Uterus (tissue), 4 donors: Measurements from ENCODE around the gene SFXN3. TPM values are rescaled to one million over a fixed set of nuclear protein-coding genes. Genes with fewer than 3 reads are reported as not detected.
A peak's percentile ranks its signal among the peaks of the same experiment; 100 is the strongest.

Experiments
- DNase-seq, 2 donors: peaks; one replicate each; pipeline ENCODE4 v3.0.0-alpha.2; 2019 to 2020
- H3K27ac ChIP-seq, 2 donors: fragments of 200-600 bp; sonication (generic); 1 replicate in 1 of 2; 2 replicates in 1 of 2; pipeline ENCODE4 v1.5.1; 2016 to 2018
- H3K27me3 ChIP-seq, 2 donors: fragments of 200-600 bp; sonication (generic); one replicate each; pipeline ENCODE4 v1.5.1; 2018 to 2019; ENCODE audit warnings: control low read depth in 1 of 2
- H3K36me3 ChIP-seq, 2 donors: fragments of 200-600 bp; sonication (generic); one replicate each; pipeline ENCODE4 v1.5.1; 2019; ENCODE audit warnings: control low read depth in 1 of 2
- H3K4me1 ChIP-seq, 2 donors: fragments of 200-600 bp; sonication (generic); one replicate each; pipeline ENCODE4 v1.5.1; 2018 to 2019; ENCODE audit warnings: control low read depth in 1 of 2
- H3K4me3 ChIP-seq, 2 donors: fragments of 200-600 bp; sonication (generic); 1 replicate in 1 of 2; 2 replicates in 1 of 2; pipeline ENCODE4 v1.5.1; 2018 to 2019; ENCODE audit warnings: mild to moderate bottlenecking in 1 of 2
- H3K9me3 ChIP-seq, 2 donors: fragments of 200-600 bp; sonication (generic); one replicate each; pipeline ENCODE4 v1.5.1; 2019; ENCODE audit warnings: control low read depth in 1 of 2
- POLR2A ChIP-seq, 2 donors: fragments of 450-650 bp; IDR thresholded peaks; one replicate each; pipeline ENCODE4 v1.6.1; 2016; ENCODE audit warnings: antibody characterized with exemption in 2 of 2, mild to moderate bottlenecking in 1 of 2, moderate library complexity in 1 of 2
- intact Hi-C: fragments of 100-400 bp; cut with DNase I; formaldehyde crosslinking; loops from one replicate; pipeline ENCODE4 v1.15.1; 2023; ENCODE audit warnings: low total_unique reads
- total RNA-seq, 4 donors: library from RNA; depleted of rRNA in 3 of 4; stranded (reverse); fragments of >200 nt in 3 of 4; gene quantifications; one replicate each; pipeline versions ENCODE4 v1.1.0 to v1.2.4, GENCODE V29; 2014 to 2023
- TF ChIP-seq, protein P1 (sequence below), 4 experiments: fragments of 200-600 bp in 2 of 4; fragments of 450-650 bp in 2 of 4; sonication (generic) in 2 of 4; IDR thresholded peaks; one replicate each; pipeline ENCODE4 v1.5.1; 2016 to 2019; ENCODE audit warnings: antibody characterized with exemption in 4 of 4, mild to moderate bottlenecking in 2 of 4, moderate library complexity in 1 of 4
- donor health status: DM: yes; HTN: yes; CAD: no.

Gene SFXN3
- total RNA-seq, 4 donors from 2014 or later, result 34.6 to 161 (median 58.1) TPM

DNA sequence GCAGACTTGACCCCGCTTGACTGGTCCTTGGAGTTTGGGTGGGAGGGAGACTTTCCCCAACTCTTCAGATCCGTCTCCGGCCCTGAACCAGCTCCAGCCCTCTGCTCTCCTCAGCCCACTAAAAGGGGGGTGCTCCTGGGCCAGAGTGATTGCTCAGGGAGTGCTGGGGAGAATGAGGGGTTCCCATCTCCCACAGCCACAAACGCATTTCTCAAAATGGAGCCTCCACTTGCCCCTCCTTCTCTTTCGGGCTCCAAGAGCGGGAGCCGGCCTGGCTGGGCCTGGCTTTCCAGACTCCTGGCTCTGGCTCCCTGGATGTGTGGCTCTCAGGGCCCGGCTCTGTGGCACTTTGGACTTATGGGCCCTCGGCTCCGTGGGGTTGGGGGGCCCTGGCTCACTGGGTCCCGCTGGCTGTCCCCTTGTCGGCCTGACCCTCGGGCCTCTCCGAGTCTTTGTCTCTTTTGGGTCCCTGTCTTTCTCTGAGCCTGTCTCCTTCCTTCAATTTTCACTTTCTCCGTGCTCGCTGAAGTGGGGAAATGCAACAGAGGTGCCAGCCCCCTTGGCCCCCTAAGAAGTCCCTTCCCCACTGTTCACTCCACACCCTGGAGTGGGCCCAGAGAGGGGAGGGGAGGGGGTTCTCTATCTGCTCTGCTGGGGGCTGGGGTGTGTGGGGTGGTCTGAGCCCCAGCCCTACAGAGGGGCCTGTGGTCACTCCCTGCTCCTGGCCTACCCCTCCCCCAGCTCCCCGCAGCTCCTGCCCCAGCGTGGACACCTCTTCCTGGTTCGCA, 30.7 kb upstream of the SFXN3 start:
- Histone ChIP-seq H3K9me3 (no peaks in the 10 kb centered on the region), H3K4me1 (peaks cover 0 to 11% of the 10 kb centered on the region in 2 donors), H3K36me3 (no peaks in the 10 kb centered on the region), H3K27ac (peak overlapping the region; percentile 100), H3K27me3 (no peaks in the 10 kb centered on the region), H3K4me3 (peak overlapping the region; percentile 88 to 93)
- DNase-seq, result peak in 1 of 2 donors; percentile 40
- intact Hi-C loops, result no loop called here
- TF ChIP-seq, protein P1, sequence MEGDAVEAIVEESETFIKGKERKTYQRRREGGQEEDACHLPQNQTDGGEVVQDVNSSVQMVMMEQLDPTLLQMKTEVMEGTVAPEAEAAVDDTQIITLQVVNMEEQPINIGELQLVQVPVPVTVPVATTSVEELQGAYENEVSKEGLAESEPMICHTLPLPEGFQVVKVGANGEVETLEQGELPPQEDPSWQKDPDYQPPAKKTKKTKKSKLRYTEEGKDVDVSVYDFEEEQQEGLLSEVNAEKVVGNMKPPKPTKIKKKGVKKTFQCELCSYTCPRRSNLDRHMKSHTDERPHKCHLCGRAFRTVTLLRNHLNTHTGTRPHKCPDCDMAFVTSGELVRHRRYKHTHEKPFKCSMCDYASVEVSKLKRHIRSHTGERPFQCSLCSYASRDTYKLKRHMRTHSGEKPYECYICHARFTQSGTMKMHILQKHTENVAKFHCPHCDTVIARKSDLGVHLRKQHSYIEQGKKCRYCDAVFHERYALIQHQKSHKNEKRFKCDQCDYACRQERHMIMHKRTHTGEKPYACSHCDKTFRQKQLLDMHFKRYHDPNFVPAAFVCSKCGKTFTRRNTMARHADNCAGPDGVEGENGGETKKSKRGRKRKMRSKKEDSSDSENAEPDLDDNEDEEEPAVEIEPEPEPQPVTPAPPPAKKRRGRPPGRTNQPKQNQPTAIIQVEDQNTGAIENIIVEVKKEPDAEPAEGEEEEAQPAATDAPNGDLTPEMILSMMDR (IDR thresholded peaks at IDR 0.05), result no peak
- TF ChIP-seq POLR2A (IDR thresholded peaks at IDR 0.05), result no peak

DNA sequence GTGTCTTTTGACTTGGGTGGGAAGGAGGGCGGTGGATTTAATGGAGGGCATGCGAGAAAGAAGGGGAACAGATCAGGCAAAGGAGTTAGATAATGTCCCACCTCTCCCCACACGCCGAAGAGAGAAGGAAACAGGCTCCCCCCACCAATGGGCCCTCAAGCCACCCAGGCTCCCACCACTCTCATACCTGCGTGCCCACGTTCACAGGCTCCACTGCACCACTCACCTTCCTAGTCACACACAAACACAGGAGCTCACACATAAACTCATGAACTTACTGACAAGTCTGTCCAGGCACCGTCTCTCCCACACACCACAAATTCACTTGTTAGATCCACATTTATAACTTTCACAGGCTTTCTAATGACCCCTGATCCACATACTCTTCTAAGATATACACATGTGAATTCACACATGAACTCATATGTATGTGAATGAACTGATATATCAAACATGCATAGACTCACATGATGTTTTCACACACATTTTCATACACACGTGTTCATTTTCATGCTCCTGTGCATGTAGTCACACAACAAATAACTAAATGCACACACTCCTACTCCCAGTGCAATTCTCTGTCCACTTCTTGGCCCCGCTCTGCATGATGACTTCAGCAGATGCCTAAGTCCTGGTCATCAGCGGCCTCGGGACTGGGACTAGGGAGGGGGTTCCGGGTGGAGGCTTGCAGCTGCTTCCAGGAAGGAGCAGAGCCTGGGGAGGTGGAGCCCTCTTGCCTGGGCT, 29.9 kb upstream of the SFXN3 start:
- H3K4me3 ChIP-seq, result peak overlapping the region; percentile 88 to 93
- H3K9me3 ChIP-seq, result no peaks in the 10 kb centered on the region
- TF ChIP-seq, protein P1 (IDR thresholded peaks at IDR 0.05), result peak in 2 of 4 experiments; percentile 8 to 16
- peak; percentile 80 to 89 for TF ChIP-seq POLR2A (IDR thresholded peaks at IDR 0.05)
- peak overlapping the region; percentile 100 for H3K27ac ChIP-seq
- peak; percentile 90 to 95 for DNase-seq
- intact Hi-C loops, result no loop called here
- H3K27me3 ChIP-seq, result no peaks in the 10 kb centered on the region
- peaks cover 0 to 11% of the 10 kb centered on the region in 2 donors for H3K4me1 ChIP-seq
- no peaks in the 10 kb centered on the region for H3K36me3 ChIP-seq

DNA sequence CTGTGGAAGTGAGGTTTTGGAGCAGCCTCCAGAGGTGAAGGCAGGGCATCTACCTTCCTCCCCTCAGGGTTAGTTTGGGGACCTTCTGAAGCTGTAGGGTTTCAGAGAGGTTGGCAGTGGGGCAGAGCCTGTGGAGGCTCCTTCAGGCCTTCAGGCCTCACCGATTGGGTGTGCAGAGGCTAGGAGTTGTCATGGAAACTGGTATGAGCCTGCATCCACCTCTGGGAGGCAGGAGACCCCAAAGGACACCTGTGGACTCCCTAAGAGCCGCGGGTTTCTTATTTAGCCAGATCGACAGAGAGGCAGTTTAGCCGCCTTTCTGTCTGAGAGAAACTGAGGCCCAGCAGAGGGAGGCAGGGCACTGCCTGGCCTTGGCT, 29.4 kb upstream of the SFXN3 start:
- intact Hi-C loops, result no loop called here
- peak overlapping the region; percentile 100 for H3K27ac ChIP-seq
- no peaks in the 10 kb centered on the region for H3K9me3 ChIP-seq
- no peak for DNase-seq
- H3K4me3 ChIP-seq, result peak overlapping the region; percentile 8 to 88
- peaks cover 0 to 11% of the 10 kb centered on the region in 2 donors for H3K4me1 ChIP-seq
- TF ChIP-seq, protein P1 (IDR thresholded peaks at IDR 0.05), result no peak
- TF ChIP-seq POLR2A (IDR thresholded peaks at IDR 0.05), result no peak
- no peaks in the 10 kb centered on the region for H3K27me3 ChIP-seq
- H3K36me3 ChIP-seq, result no peaks in the 10 kb centered on the region

DNA sequence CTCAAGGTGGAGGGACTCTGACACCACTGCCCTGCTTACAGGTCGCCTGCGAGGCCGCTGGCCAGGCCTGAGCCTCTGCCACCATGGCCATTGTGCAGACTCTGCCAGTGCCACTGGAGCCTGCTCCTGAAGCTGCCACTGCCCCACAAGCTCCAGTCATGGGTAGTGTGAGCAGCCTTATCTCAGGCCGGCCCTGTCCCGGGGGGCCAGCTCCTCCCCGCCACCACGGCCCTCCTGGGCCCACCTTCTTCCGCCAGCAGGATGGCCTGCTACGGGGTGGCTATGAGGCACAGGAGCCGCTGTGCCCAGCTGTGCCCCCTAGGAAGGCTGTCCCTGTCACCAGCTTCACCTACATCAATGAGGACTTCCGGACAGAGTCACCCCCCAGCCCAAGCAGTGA, 28.6 kb upstream of the SFXN3 start:
- intact Hi-C loops, result no loop called here

More for the DNA sequence above, 28.6 kb upstream of the SFXN3 start:
- H3K27me3 ChIP-seq, result no peaks in the 10 kb centered on the region
- H3K36me3 ChIP-seq, result no peaks in the 10 kb centered on the region
- H3K4me3 ChIP-seq, result no peak overlapping the region
- H3K9me3 ChIP-seq, result no peaks in the 10 kb centered on the region
- no peak for TF ChIP-seq POLR2A (IDR thresholded peaks at IDR 0.05)
- TF ChIP-seq, protein P1 (IDR thresholded peaks at IDR 0.05), result no peak
- peaks cover 0 to 11% of the 10 kb centered on the region in 2 donors for H3K4me1 ChIP-seq
- no peak for DNase-seq
- peak overlapping the region; percentile 100 for H3K27ac ChIP-seq
